ENCODE results near the gene BCL6. TPM values are rescaled to one million over a fixed set of nuclear protein-coding genes. Genes with fewer than 3 reads are reported as not detected.

The BCL6 gene
- total RNA-seq, 1 experiment from 2014 or later = 0.65 TPM

- H3K27ac ChIP-seq = no peak overlapping the region
- H3K4me3 ChIP-seq = no peak overlapping the region
- no peaks in the 10 kb centered on the region for H3K27me3 ChIP-seq
- no peaks in the 10 kb centered on the region for H3K36me3 ChIP-seq
- no peaks in the 10 kb centered on the region for H3K9me3 ChIP-seq (replicated peaks)
- DNase-seq = peak in 1 of 2 experiments; percentile 29
- no peaks in the 10 kb centered on the region for H3K4me1 ChIP-seq
These were observed 6.8 kb downstream of the BCL6 start for GRCh38 chr3:187738331-187739093.

GRCh38 chr3:187738071-187738330 is 7.3 kb downstream of the BCL6 start:
- H3K27ac ChIP-seq = no peak overlapping the region
- H3K27me3 ChIP-seq = no peaks in the 10 kb centered on the region
- no peaks in the 10 kb centered on the region for H3K9me3 ChIP-seq (replicated peaks)
- H3K4me1 ChIP-seq = no peaks in the 10 kb centered on the region
- DNase-seq = no peak
- H3K36me3 ChIP-seq = no peaks in the 10 kb centered on the region
- H3K4me3 ChIP-seq = no peak overlapping the region

DNA sequence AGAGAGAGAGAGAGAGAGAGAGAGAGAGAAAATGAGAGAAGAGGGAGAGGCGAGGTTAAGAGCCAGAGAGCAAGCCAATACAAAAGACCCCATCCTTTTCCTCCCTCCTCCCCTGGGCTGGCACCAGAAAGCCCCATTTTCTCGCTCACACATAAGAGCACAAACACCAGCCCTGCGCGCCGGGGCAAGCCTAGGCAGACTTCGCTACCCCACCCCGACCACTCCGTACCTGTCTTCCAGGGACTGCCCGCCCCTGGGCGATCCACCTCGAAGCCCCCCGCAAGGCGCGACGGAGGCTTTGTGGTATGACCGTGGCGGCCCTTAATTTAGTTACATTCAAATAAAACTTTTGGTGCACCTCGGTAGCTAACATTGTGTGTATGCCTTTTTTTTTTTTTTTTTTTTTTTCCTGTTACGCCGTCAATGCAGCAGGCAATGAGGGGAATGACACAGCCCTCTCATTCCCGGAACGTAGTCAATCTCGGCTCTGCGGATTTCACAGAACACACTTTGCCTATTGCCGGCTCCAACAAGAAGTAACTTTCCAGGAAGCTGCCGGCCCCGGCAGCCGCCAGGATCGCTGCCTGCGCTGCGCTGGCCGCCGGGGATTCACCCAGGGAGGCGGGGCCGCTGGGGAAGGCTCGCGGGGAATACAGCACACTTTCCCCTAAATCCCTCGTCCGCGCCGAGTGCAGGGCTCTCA is 7.7 kb downstream of the BCL6 start:
- Histone ChIP-seq H3K4me1 (no peaks in the 10 kb centered on the region), H3K27me3 (no peaks in the 10 kb centered on the region), H3K36me3 (no peaks in the 10 kb centered on the region), H3K27ac (no peak overlapping the region), H3K4me3 (no peak overlapping the region), H3K9me3 (replicated peaks) (no peaks in the 10 kb centered on the region)
- no peak for DNase-seq

GRCh38 chr3:187737006-187737367 is 8.3 kb downstream of the BCL6 start:
- H3K27me3 ChIP-seq = no peaks in the 10 kb centered on the region
- H3K9me3 ChIP-seq (replicated peaks) = no peaks in the 10 kb centered on the region
- H3K4me3 ChIP-seq = no peak overlapping the region
- no peak overlapping the region for H3K27ac ChIP-seq
- no peaks in the 10 kb centered on the region for H3K36me3 ChIP-seq
- no peaks in the 10 kb centered on the region for H3K4me1 ChIP-seq
- no peak for DNase-seq

DNA sequence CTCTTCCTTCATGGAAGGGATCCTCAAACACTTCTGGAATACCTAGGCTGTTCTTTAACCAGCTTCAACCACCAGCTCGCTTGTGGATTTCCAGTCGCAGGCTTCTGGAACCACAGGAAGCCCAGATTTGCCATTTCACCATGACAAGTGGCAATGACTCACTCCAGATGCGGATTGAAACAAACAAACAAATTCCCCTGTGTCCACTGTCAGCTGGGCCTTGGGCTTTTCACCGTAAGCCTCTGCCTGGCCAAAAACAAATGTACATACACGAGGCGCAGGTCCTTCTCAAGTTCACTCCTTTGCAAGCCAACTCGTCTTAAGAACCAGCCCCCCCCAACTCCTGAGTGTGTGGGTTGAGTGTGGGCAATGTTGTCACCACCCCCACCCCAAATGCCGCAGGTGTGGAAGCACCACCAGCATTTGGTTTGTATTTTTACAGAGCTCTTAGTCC is 8.8 kb downstream of the BCL6 start:
- H3K4me3 ChIP-seq = no peak overlapping the region
- no peak overlapping the region for H3K27ac ChIP-seq
- no peaks in the 10 kb centered on the region for H3K27me3 ChIP-seq
- no peaks in the 10 kb centered on the region for H3K36me3 ChIP-seq
- no peaks in the 10 kb centered on the region for H3K9me3 ChIP-seq (replicated peaks)
- no peak for DNase-seq
- no peaks in the 10 kb centered on the region for H3K4me1 ChIP-seq

GRCh38 chr3:187735837-187736236 is 9.4 kb downstream of the BCL6 start:
- Histone ChIP-seq H3K4me3 (no peak overlapping the region), H3K27me3 (no peaks in the 10 kb centered on the region), H3K36me3 (no peaks in the 10 kb centered on the region), H3K27ac (no peak overlapping the region), H3K9me3 (replicated peaks) (no peaks in the 10 kb centered on the region), H3K4me1 (no peaks in the 10 kb centered on the region)
- no peak for DNase-seq

DNA sequence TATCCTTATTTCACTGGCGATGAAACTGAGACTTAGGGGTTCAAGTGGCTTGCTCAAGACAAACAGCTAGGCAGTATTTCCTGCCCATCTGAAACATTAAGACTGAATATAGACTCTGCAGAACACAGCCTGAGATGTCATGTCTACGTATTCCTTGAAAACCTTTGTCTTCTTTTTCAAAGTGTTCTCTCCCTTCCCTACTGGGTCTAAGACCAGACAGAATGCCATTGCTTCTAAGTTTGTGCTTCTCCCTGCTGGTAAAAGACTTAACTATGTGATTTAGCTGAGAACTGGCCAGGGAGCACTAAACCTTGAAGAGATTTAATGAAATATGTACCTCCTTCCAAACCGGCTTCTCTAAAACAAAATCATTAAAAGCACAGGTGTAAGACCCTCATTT is 9.9 kb downstream of the BCL6 start:
- H3K4me1 ChIP-seq = no peaks in the 10 kb centered on the region
- no peak overlapping the region for H3K4me3 ChIP-seq
- no peaks in the 10 kb centered on the region for H3K27me3 ChIP-seq
- no peak for DNase-seq
- H3K9me3 ChIP-seq (replicated peaks) = no peaks in the 10 kb centered on the region
- no peaks in the 10 kb centered on the region for H3K36me3 ChIP-seq
- no peak overlapping the region for H3K27ac ChIP-seq

- Histone ChIP-seq H3K27me3 (no peaks in the 10 kb centered on the region), H3K4me1 (no peaks in the 10 kb centered on the region), H3K4me3 (no peak overlapping the region), H3K36me3 (no peaks in the 10 kb centered on the region), H3K9me3 (replicated peaks) (no peaks in the 10 kb centered on the region), H3K27ac (no peak overlapping the region)
- no peak for DNase-seq
These were observed 10.4 kb downstream of the BCL6 start for GRCh38 chr3:187734841-187735240.

DNA sequence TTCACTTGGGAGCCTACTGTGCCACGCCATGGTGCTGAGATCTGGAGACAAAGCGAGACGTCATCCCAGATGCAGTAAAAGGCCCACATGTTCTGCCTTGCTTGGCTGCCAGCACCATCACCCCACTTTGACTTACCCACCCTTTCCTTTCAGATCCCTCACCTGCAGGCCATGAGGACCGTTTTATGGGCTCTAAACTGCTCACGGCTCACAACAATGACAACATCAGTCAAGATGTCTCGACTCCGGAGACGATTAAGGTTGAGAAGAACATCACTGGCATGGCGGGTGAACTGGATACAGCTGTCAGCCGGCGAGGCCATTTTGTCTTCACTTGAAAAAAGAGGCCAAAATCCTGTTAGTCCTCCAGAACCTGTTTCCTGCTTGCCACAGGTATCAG is 11.9 kb downstream of the BCL6 start:
- Histone ChIP-seq H3K36me3 (no peaks in the 10 kb centered on the region), H3K9me3 (replicated peaks) (no peaks in the 10 kb centered on the region), H3K27ac (no peak overlapping the region), H3K4me3 (no peak overlapping the region), H3K4me1 (no peaks in the 10 kb centered on the region), H3K27me3 (no peaks in the 10 kb centered on the region)
- no peak for DNase-seq

GRCh38 chr3:187729598-187729997 is 15.7 kb downstream of the BCL6 start:
- DNase-seq = no peak
- Histone ChIP-seq H3K9me3 (replicated peaks) (no peaks in the 10 kb centered on the region), H3K36me3 (no peaks in the 10 kb centered on the region), H3K27ac (no peak overlapping the region), H3K27me3 (no peaks in the 10 kb centered on the region), H3K4me3 (no peak overlapping the region), H3K4me1 (no peaks in the 10 kb centered on the region)

GRCh38 chr3:187728940-187729583 is 16.2 kb downstream of the BCL6 start:
- Histone ChIP-seq H3K4me1 (no peaks in the 10 kb centered on the region), H3K9me3 (replicated peaks) (no peaks in the 10 kb centered on the region), H3K27ac (no peak overlapping the region), H3K36me3 (no peaks in the 10 kb centered on the region), H3K4me3 (no peak overlapping the region), H3K27me3 (no peaks in the 10 kb centered on the region)
- no peak for DNase-seq

- H3K4me3 ChIP-seq = no peak overlapping the region
- no peak overlapping the region for H3K27ac ChIP-seq
- no peaks in the 10 kb centered on the region for H3K4me1 ChIP-seq
- DNase-seq = no peak
- no peaks in the 10 kb centered on the region for H3K9me3 ChIP-seq (replicated peaks)
- H3K36me3 ChIP-seq = no peaks in the 10 kb centered on the region
- no peaks in the 10 kb centered on the region for H3K27me3 ChIP-seq
These were observed 17.0 kb downstream of the BCL6 start for GRCh38 chr3:187728248-187728647.

DNA sequence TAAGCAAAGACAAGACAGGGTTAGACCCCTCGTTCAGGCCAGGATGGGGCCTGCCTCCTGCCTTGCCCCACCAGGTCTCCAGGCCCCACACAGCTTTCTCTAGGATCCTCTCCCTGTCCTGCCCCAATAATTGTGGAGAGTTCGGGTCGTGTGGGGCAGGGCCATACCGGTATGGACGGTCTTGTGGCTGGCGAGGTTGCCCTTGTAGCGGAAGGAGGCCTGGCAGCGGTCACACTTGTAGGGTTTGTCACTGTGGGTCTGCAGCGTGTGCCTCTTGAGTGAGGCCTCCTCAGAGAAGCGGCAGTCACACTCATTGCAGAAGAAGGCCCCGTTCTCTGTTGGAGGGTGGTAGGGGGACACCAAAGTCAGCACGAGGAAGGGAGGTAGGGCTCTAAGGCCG is 18.7 kb downstream of the BCL6 start:
- H3K9me3 ChIP-seq (replicated peaks) = no peaks in the 10 kb centered on the region
- no peaks in the 10 kb centered on the region for H3K4me1 ChIP-seq
- H3K4me3 ChIP-seq = no peak overlapping the region
- no peak overlapping the region for H3K27ac ChIP-seq
- no peak for DNase-seq
- H3K36me3 ChIP-seq = no peaks in the 10 kb centered on the region
- H3K27me3 ChIP-seq = no peaks in the 10 kb centered on the region

GRCh38 chr3:187725653-187726370 is 19.5 kb downstream of the BCL6 start:
- Histone ChIP-seq H3K9me3 (replicated peaks) (no peaks in the 10 kb centered on the region), H3K36me3 (no peaks in the 10 kb centered on the region), H3K4me3 (no peak overlapping the region), H3K27ac (no peak overlapping the region), H3K4me1 (no peaks in the 10 kb centered on the region), H3K27me3 (no peaks in the 10 kb centered on the region)
- no peak for DNase-seq

DNA sequence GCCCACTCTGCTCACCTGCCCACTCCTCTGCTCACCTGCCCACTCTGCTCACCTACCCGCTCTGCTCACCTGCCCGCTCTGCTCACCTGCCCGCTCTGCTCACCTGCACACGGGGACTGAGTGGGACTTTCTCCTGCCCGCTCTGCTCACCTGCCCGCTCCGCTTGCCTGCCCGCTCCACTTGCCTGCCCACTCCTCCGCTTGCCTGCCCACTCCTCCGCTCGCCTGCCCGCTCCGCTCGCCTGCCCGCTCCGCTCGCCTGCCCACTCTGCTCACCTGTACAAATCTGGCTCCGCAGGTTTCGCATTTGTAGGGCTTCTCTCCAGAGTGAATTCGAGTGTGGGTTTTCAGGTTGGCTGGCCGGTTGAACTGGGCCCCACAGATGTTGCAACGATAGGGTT is 20.0 kb downstream of the BCL6 start:
- Histone ChIP-seq H3K4me3 (no peak overlapping the region), H3K27ac (no peak overlapping the region), H3K36me3 (no peaks in the 10 kb centered on the region), H3K4me1 (no peaks in the 10 kb centered on the region), H3K27me3 (no peaks in the 10 kb centered on the region), H3K9me3 (replicated peaks) (no peaks in the 10 kb centered on the region)
- DNase-seq = no peak
